GM21529 (cell line): ENCODE measurements around the gene DLX1.

Source experiments
- ATAC-seq: cut with Tn5 transposase; IDR thresholded peaks from one replicate; pipeline ENCODE4 v1.9.1; 2021; ENCODE audit not compliant: unreplicated experiment

DLX1 gene

GRCh38 chr2:172086241-172087206, 1.2 kb downstream of the DLX1 start:
- no peak for ATAC-seq

DNA sequence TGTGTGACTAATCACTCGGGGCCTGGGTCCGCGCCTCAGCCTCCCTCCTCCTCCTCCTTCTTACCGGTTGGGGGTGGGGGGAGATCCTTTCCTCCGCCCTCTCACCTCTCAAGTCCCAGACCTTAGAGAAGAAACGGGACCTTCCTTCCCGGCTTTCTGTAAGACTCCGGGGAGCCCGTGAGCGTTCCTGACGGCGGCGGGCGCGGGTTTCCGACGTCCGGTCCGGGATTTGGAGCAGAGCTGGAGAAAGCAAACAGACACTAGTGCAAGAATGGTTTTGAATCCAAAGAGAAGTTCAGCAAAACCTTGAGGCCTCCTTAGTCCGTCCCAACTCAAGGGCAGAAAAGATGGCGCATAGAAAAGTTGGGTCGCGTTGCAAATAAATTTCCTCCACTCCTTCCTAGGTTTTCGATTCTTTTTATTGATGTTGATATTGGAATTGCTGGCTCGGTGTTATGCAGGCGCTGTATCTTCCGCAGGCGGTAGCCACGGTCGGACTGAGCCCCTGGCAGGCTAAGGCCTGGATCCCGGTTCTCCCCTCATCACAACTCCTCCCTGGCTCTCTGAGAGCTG, 2.0 kb downstream of the DLX1 start:
- ATAC-seq = no peak

DNA sequence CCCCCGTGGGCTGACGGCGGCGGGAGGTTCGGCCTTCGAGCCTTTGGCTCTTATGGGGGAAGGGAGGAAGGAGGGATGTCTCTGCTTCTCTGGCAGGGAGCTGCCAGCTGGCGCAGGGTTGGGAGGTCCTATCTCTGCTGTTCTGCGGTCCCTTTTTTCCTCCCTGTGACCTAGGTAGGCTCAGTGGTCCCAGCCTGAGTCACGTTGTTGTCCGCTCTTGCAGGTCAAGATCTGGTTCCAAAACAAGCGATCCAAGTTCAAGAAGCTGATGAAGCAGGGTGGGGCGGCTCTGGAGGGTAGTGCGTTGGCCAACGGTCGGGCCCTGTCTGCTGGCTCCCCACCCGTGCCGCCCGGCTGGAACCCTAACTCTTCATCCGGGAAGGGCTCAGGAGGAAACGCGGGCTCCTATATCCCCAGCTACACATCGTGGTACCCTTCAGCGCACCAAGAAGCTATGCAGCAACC, 2.5 kb downstream of the DLX1 start:
- ATAC-seq = no peak

DNA sequence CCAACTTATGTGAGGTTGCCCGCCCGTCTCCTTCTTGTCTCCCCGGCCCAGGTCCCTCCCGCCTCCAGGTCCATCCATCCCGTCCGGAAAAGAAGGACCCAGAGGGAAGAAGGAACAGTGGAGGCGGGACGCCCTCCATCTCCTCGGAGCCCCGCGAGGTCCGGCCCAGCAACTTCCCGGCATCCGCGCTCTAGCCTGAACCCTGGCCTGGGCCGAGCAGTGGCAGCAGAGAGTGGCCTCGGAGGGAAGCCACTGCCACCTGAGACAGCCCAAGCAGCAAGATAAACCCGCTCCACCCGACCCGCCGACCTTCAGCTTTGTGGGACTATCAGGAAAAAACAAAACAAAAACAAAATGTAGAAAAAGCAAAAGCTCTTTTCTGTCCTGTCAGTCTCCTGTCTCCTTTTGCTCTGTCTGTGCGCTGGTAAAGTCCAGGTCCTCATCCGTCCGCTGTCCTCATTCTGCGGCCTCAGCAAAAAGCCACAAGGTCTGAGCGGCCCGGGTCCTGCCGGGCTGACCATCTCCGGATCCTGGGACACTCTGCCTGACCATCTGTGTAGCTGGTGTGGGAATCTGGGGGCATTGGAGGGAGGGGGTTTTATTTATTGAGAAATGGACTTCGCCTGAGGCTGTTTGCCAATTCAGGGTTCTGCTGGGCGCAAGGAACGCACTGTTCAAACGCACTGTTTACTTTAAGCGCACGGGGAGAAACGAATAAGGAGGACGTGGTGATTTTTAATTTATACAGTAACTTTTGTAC, 3.1 kb downstream of the DLX1 start:
- no peak for ATAC-seq

GRCh38 chr2:172089005-172089504, 3.7 kb downstream of the DLX1 start:
- ATAC-seq = no peak

DNA sequence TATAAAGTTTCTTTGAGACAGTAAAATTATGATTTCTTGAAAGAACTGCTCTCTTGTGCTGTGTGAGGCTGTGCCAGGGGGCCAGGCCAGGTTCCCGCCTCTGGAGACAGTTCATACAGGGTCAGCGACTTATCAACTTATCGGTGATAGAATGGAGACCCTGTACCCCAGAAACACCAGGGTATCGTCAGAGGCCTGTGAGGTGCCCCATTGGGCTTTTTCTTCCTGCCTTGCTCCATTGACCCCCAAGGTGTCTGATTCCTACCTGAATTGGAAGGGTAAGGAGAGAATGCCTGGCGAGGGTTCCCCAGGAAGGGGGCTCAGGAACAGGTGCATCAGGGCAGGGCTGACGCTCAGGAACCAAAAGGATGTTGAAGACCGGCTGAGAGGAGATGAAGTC, 4.3 kb downstream of the DLX1 start:
- ATAC-seq = no peak

GRCh38 chr2:172090044-172090961, 5.0 kb downstream of the DLX1 start:
- no peak for ATAC-seq

DNA sequence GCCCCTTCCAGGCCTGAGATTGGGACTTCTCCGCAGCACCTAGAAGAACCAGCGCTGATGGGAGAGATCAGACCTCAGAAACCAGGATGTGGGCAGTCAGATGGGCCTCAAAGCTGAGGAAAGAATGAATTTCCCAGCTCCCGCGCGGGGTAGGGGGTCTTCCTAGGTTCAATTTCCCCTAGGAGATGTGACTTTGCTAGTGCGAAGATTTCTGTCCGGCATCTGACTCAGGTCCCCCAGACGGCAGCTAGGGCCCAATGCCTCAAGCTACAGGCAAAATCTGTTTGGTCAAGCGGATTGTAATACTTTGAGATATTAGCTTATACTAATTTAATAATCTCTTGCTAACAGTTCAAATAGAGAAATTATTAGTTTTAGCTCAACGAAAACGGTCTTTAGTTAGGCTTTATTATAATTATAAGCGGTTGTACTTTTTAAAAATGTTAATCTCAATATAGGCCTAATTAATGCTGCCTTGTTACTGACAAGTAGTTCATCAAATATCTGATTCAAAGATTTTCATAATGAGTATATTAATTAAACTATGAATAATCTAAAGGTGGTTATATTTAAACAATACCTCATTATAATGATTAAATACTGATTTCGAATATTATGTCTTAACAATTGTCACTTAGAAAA, 5.8 kb downstream of the DLX1 start:
- no peak for ATAC-seq

GRCh38 chr2:172091761-172092566, 6.7 kb downstream of the DLX1 start:
- no peak for ATAC-seq

DNA sequence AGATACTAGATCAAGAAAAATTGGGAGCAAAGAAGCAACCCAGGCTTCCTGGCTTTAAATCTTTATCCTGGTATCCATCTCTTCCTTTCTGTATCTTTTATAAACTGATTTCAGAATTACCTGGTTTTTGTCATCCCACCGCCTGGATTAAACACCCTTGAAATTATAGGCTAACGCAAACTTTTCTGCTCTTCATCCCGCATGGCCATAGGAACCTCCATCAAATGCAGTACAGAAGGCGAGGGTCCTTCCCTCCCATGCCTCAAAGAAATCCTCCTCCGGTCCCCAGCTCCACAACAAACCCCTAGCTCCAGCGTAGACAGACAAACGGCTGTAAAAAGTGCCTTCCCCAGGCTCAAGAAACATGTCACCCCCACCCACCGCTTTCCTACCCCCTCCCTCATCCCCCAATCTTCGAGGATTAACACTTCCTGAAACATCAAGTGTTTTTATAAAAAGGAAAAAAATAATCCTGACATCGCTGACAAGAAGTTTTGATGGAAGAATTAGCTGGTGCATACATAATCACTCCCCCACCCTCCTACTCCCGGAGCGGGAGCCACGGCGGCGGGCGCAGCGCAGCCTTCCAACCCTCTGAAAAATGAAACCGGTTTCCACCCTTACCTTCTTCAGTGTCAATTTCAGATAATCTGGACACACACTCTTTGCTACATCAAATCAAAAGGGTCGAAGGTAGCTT, 7.6 kb downstream of the DLX1 start:
- no peak for ATAC-seq

DNA sequence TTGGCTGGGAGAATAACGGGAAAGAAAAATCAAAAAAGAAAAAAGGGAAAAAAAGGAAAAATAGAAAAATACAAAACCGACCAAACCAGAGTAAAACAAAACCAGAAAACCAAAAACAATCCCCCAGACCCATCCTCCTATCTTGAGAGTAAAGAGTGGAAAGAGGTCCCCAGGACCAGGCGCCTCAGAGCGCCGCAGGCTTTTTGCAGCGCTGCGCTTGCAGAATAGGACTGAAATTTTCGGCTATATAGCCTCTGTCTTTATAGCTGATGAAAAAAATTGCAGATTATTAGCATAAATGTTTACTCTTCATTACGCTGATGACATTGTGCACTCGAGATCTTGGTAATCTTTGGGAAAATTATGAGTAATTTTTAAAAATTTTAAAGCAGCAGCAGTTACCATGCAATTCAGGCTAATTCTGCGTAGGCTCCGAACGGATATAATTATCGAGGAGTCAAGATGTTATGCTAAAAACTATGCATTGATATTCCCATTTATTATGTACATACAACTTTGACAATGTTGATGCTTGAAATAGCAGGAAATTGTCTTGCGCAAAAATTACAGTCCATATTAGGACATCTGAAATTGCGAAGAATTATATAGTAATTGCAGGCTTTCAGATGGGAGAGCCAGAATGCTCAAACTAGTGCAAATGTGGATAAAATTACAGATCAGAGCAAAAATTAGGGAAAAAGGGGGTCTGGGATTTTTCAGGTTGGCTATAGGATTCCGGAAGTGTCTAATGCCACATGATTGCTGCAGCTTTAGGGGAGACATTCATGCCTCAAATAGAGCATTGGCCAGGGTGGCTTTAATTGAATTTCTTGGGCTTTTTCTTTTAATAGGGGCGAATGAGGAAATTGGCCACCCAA, 8.3 kb downstream of the DLX1 start:
- ATAC-seq = no peak

DNA sequence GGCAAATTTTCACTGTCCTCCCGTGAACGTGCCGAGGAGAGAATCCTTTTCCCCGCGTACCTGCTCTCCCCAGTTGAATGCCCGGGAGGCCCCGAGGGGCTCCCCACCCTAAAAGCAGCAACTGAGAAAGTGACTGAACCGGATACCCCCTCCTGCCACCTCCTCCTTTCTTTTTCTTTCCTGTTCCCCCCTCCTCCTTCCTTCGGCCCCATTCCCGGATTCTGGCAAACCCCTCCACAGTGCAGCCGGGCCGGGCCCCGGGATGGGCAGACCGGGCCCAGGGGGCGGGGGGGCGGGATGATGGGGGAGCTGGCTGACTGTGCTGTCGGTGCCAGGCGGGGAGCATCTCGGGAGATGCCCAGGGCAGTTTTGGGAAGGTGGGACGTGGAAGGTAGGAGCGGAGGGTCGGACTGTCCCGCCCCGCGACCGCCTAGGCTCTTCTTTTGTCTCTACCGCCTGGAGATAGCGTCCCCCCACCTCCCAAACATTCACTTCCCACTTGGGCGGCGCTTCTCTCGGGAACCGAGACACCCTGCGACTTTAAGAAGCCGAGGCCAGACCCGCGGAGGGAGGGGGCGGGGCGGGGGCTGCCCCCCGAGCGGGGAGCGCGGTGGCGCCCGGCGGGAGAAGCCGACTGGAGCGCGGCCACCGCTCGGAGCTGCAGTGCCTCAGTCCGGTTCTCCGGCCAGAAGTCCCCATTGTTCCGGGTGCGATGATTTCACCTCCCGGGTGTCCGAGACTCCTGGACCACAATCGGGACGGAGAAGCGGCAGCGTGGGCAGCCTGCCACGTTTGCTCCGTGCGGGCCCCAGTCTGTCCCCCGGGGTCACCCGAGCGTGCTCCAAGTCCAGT, 9.2 kb downstream of the DLX1 start:
- no peak for ATAC-seq

DNA sequence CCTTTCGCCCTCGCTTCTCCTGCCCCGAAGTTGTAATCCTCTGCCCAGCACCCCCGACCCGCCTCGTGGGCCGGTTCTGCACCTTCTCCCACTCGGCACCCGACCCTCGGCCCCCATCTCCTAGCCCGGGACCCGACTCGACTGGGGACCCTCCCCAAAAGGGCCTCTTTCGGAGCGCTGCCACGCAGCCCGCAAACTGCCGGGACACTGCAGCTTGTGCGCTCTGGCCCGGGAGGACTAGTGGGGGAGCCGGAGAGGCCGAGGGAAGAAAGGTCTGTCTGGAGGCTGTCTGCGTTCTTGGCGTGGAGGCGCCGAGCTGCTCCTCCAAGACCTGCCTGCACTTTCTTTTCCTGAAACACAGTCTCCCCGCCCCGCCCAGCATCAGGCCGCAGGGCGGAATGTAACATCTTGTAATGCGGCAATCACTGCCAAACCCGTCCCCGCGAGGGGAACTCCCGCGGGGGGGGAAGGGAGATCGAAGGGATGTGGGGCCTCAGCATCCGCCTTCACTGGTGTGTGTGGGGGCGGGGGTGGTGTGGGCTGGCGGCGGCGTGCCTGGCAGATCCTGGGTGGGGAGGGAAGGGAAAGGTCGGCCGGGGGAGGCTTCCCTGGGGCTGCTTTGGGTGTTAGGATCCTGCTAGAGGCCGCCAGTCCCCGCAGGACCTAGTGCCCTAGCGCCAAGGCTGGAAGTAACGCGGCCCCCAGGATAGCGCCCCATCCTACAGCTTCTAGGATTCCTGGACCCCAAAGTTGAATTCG, 10.0 kb downstream of the DLX1 start:
- no peak for ATAC-seq

DNA sequence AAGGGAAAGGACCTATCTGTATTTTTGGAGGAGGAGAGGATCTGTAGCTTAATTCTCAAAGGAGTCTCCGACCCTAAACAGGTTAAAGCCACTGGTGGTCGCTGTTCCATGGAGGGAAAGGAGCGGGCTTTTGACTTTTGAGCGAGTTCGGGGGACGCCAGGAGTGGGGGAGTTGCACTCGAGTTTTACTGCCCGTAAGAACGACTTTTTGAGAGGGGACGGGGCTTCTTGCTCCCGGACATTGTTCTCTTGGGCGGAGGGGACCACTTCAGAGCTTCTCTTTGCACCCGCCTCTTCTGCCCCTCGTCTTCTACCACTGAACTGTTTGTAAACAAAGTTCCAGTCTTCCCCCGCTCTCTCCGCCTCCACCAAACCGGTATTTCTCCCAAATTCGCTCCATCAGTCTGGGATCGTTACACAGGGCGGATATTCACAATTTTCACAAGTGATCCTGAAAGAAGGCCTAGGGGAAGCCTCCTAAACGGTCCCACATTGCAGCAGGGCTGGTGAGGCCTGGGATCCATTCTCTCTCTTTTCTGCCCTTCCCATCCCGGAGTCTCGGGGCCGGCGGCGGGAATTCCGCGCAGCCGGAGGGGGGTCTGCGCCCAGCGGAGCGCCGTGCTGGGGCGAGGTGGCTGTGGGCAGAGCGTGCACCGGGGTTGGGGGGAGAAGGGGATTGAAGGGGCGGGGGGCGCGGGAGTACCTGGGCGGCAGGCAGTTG, 10.8 kb downstream of the DLX1 start:
- no peak for ATAC-seq
